GM12878 (cell line): Measurements from ENCODE around the gene CATSPERD. TPM values are rescaled to one million over a fixed set of nuclear protein-coding genes. Genes with fewer than 3 reads are reported as not detected.
A peak's percentile ranks its signal among the peaks of the same experiment; 100 is the strongest.

Experiments used
- ATAC-seq: fragments of 200-7000 bp; cut with Tn5 transposase; 3 replicates; pipeline ENCODE4 v1.9.1; 2020; ENCODE audit warnings: mild to moderate bottlenecking, moderate library complexity
- BruUV-seq: library from RNA; stranded (reverse); fragments of 400-500 nt; replicated peaks from 2 replicates; lab custom pipeline; 2021; lab: Mats Ljungman, UMichigan
- CTCF ChIA-PET: fragments of 300-600 bp; sonication (Branson Sonifier 250); formaldehyde crosslinking; extraction: SDS; loops from one replicate; lab custom pipeline; 2021; ENCODE audit warnings: inconsistent platforms; lab: Yijun Ruan, JAX
- POLR2A ChIA-PET: fragments of 350-600 bp; formaldehyde crosslinking; extraction: SDS; loops from one replicate; lab custom pipeline; 2021; ENCODE audit warnings: inconsistent platforms; lab: Charles Lee
- RAD21 ChIA-PET: fragments of 300-600 bp; sonication (Branson Sonifier 250); formaldehyde crosslinking; loops from one replicate; lab custom pipeline; 2023; ENCODE audit warnings: antibody characterized with exemption; ENCODE audit not compliant: unreplicated experiment; lab: Charles Lee
- SMC1A ChIA-PET: fragments of 300-600 bp; sonication (Branson Sonifier 250); formaldehyde crosslinking; loops from one replicate; lab custom pipeline; 2023; ENCODE audit not compliant: unreplicated experiment, uncharacterized antibody; lab: Charles Lee
- DNase-seq: peaks from one replicate; pipeline ENCODE4 v3.0.0-alpha.2; 2011; ENCODE audit warnings: low read depth, low spot score
- FAIRE-seq: peaks from 3 replicates; lab custom pipeline; 2011; peaks lifted over from hg19 to GRCh38; lab: Jason Lieb, UNC
- H2AFZ ChIP-seq: 2 replicates; pipeline ENCODE4 v1.6.0; 2011; ENCODE audit warnings: low read depth, low read length, control low read depth; ENCODE audit not compliant: control insufficient read depth
- H3K27ac ChIP-seq: 2 replicates; pipeline ENCODE4 v1.5.1; 2011; ENCODE audit warnings: control low read depth; ENCODE audit not compliant: control insufficient read depth, insufficient read depth
- H3K27me3 ChIP-seq, 2 experiments: replicated peaks in 1 of 2; 2 replicates each; pipeline versions ENCODE4 v1.6.0 to v1.6.1; 2011; ENCODE audit warnings: low read length in 1 of 2; ENCODE audit not compliant: control insufficient read depth in 2 of 2, insufficient read depth in 2 of 2
- H3K36me3 ChIP-seq, 2 experiments: 2 replicates each; pipeline ENCODE4 v1.5.1; 2011; ENCODE audit warnings: low read length in 1 of 2; ENCODE audit not compliant: control insufficient read depth in 2 of 2, insufficient read depth in 2 of 2
- H3K4me1 ChIP-seq: 2 replicates; pipeline ENCODE4 v1.6.1; 2011; ENCODE audit warnings: mild to moderate bottlenecking, low read length, moderate library complexity, mixed read lengths; ENCODE audit not compliant: control insufficient read depth, insufficient read depth
- H3K4me2 ChIP-seq: 2 replicates; pipeline ENCODE4 v1.6.0; 2011; ENCODE audit warnings: control low read depth; ENCODE audit not compliant: control insufficient read depth, insufficient read depth
- H3K4me3 ChIP-seq: fragments of 200-600 bp; sonication (generic); 2 replicates; pipeline ENCODE4 v1.5.1; 2016
- H3K79me2 ChIP-seq: 2 replicates; pipeline ENCODE4 v1.6.0; 2011; ENCODE audit warnings: low read length; ENCODE audit not compliant: control insufficient read depth, insufficient read depth
- H3K9ac ChIP-seq: 2 replicates; pipeline ENCODE4 v1.8.0; 2011; ENCODE audit warnings: low read length, control low read depth, mixed read lengths; ENCODE audit not compliant: control insufficient read depth, insufficient read depth
- H3K9me3 ChIP-seq: replicated peaks from 3 replicates; pipeline ENCODE4 v1.5.1; 2011; ENCODE audit warnings: mild to moderate bottlenecking, low read length; ENCODE audit not compliant: control insufficient read depth, insufficient read depth
- H4K20me1 ChIP-seq: 2 replicates; pipeline ENCODE4 v1.6.0; 2011; ENCODE audit not compliant: control insufficient read depth, insufficient read depth
- CTCF ChIP-seq, 3 experiments: IDR thresholded peaks in 2 of 3; conservative IDR thresholded peaks in 1 of 3; 2 replicates each; pipeline ENCODE4 v1.5.1; 2011; ENCODE audit warnings: low read depth in 3 of 3, low read length in 3 of 3, mild to moderate bottlenecking in 3 of 3, control low read depth in 2 of 3, moderate library complexity in 2 of 3, inconsistent platforms in 1 of 3, mixed read lengths in 1 of 3; ENCODE audit not compliant: control insufficient read depth in 2 of 3, insufficient read depth in 1 of 3; ENCODE audit errors: extremely low read depth in 1 of 3
- RAD21 ChIP-seq: IDR thresholded peaks from 2 replicates; pipeline ENCODE4 v1.6.1; 2011; ENCODE audit warnings: mild to moderate bottlenecking, low read depth, low read length, moderate library complexity; ENCODE audit not compliant: insufficient read depth
- SMC3 ChIP-seq: IDR thresholded peaks from 2 replicates; pipeline ENCODE4 v1.6.1; 2011; ENCODE audit warnings: low read length, improper control_type of control experiment, borderline replicate concordance
- SUZ12 ChIP-seq: fragments of 200-600 bp; sonication (generic); IDR thresholded peaks from one replicate; pipeline ENCODE4 v1.6.1; 2018; ENCODE audit warnings: antibody characterized with exemption, mild to moderate bottlenecking; ENCODE audit not compliant: unreplicated experiment
- YY1 ChIP-seq: IDR thresholded peaks from 2 replicates; pipeline ENCODE4 v1.6.1; 2011; ENCODE audit warnings: low read depth, mild to moderate bottlenecking, low read length
- WGBS: methylation state at CpG from one replicate; pipeline ENCODE4 v1.1.6; 2016; ENCODE audit warnings: low lambda C conversion rate; ENCODE audit not compliant: insufficient replicate concordance, insufficient coverage; ENCODE audit errors: missing lambda C conversion rate; 5-methylcytosine and 5-hydroxymethylcytosine counted together
- in situ Hi-C: fragments of 300-500 bp; cut with MboI; formaldehyde crosslinking; loops from 9 replicates; pipeline ENCODE4 v1.14.3; 2018; ENCODE audit warnings: mixed read lengths
- intact Hi-C: fragments of 100-400 bp; cut with micrococcal nuclease; formaldehyde crosslinking; loops from one replicate; pipeline ENCODE4 v1.14.2; 2022; ENCODE audit not compliant: unreplicated experiment
- polyA plus RNA-seq, 11 experiments: library from polyadenylated mRNA; depleted of rRNA in 4 of 11; unstranded in 6 of 11; stranded (reverse) in 5 of 11; fragments of >200 nt; fragmentation: Nextera tagmentation in 4 of 11; fragmentation: Illumina TruSeq in 1 of 11; extraction: Ambion mirVana in 4 of 11; extraction: Trizol in 1 of 11; gene quantifications; 1 replicate in 1 of 11; 2 replicates in 10 of 11; pipeline versions ENCODE4 v1.2.1 to v1.2.3, GENCODE V29; 2011 to 2016; ENCODE audit warnings: inconsistent platforms in 2 of 11, missing spikeins in 2 of 11, low read depth in 1 of 11
- total RNA-seq, 4 experiments: library from RNA; depleted of rRNA in 3 of 4; stranded (reverse); fragments of >200 nt in 3 of 4; fragmentation: Illumina TruSeq in 1 of 4; extraction: Trizol in 1 of 4; gene quantifications; 2 replicates each; pipeline versions ENCODE4 v1.2.1 to v1.2.3, GENCODE V29; 2013 to 2021

CATSPERD gene
- total and polyA plus RNA-seq, 10 of the 15 experiments (the other 5 are each of a cell fraction or from before 2014, with no cell fraction given), result 0.02 to 0.38 (median 0.11) TPM; not detected in 5

DNA sequence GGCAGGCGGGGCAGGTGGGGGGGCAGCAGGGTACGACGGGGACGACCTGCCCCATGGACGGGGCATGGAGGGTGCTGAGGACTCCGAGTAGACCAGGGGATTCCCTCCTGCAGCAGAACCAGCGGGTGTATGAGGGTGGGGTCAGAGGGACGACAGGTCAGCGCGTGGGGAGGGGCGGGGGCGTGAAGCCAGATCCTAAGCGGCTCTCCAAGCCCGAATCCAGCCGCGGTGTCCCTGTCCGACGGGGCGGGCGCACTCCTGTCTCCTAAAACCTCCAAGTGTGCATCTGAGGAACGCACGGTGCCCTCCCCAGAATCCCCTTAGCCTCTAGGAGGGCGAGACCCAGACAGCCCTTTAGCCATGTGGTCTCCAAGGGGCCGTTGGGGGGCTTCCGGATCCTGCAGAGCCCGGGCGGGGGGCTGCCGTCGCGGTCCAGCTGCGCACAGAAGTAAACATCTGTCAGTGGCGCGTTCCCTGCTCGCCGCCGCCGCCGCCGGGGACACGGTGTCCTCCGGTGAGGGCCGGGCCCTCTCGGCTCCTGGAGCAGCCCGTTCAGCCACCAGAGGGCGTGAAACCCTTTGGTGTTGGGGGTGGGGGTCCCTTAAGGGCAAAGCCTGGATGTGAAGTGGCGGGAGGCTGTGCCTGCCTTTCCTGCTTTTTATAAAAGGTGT is 85.2 kb downstream of the CATSPERD start:
- TF ChIP-seq SMC3, result peak; percentile 34; the same call in 1 of the 2 replicates
- peak; percentile 50 to 52 (median 52) for TF ChIP-seq CTCF (IDR thresholded peaks at IDR 0.05 in 2 of 3, conservative IDR thresholded peaks at IDR 0.05 in 1 of 3; ENCODE audit: control insufficient read depth in 2 of 3, extremely low read depth in 1 of 3, insufficient read depth in 1 of 3, low read depth in 3 of 3, low read length in 3 of 3)
- peak; percentile 14; the same call in 1 of the 2 replicates for TF ChIP-seq RAD21
- TF ChIP-seq SUZ12, result peak; percentile 53
- TF ChIP-seq YY1, result no peak
- Histone ChIP-seq H3K4me2 (no peak overlapping the region), H3K4me3 (no peak overlapping the region), H3K4me1 (peaks cover 7% of the 10 kb centered on the region), H3K36me3 (no peaks in the 10 kb centered on the region), H3K9ac (no peak overlapping the region), H3K79me2 (no peaks in the 10 kb centered on the region), H3K9me3 (no peaks in the 10 kb centered on the region), H4K20me1 (no peaks in the 10 kb centered on the region), H2AFZ (no peak overlapping the region), H3K27ac (no peak overlapping the region), H3K27me3 (no peaks in the 10 kb centered on the region; a peak in 2 of 4 replicates)
- ChIA-PET SMC1A (no interaction called here), CTCF (no interaction called here), POLR2A (no interaction called here), RAD21 (no interaction called here)
- ATAC-seq, result peak; percentile 30; the same call in 1 of the 3 replicates
- DNase-seq, result no peak
- in situ Hi-C loops, result loop anchor here (5.0 kb wide), 1 partner anchor 217 kb away; no protein-coding TSS in a partner anchor
- intact Hi-C loops, result loop anchor here (2.0 to 10.0 kb wide), 2 partner anchors 79 to 219 kb away; no protein-coding TSS in a partner anchor
- no TSS peak for BruUV-seq
- WGBS, result 5% methylated on average over 41 of the region's 46 CpGs
- FAIRE-seq, result no peak
